ENCODE measurements around the gene GPR39. TPM values are rescaled to one million over a fixed set of nuclear protein-coding genes. Genes with fewer than 3 reads are reported as not detected.
"Not testable (repeated sequence)": the region's sequence is repeated elsewhere in the genome, so short reads cannot be mapped to it uniquely, and the experiment has no call there.

Gene GPR39
- total RNA-seq, 6 experiments from 2014 or later: 2.2 to 3.0 (median 2.5) TPM

DNA sequence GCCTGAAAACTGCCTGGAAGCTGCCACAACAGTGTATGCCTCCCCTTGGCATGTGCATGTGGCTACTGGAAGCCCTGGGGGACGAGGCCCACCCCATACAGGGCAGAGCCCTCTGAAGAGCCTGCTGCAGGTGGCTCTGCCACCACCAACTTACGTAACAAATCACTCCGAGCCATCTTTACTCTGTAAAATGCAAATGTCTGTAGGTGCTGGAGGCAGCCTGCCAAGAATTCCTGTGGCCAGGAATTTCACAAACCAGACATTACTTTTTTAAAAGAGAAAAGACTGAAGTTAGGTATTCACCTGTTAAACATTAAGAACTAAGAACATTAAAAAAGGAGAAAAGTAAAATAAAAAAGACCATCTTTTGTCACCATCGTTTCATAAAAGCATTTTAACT, 106.3 kb downstream of the GPR39 start:
- Mint-ChIP-seq H3K27ac (no peak overlapping the region), H3K9me3 (no peaks in the 10 kb centered on the region; the same call in 1 of the 2 replicates), H3K27me3 (ENCODE audit: insufficient read depth) (peaks cover 4% of the 10 kb centered on the region), H3K4me3 (no peak overlapping the region), H3K36me3 (ENCODE audit: low read depth) (no peaks in the 10 kb centered on the region), H3K4me1 (ENCODE audit: low read depth) (peaks cover 11% of the 10 kb centered on the region)
- no peak for DNase-seq
- TF ChIP-seq, protein P1, sequence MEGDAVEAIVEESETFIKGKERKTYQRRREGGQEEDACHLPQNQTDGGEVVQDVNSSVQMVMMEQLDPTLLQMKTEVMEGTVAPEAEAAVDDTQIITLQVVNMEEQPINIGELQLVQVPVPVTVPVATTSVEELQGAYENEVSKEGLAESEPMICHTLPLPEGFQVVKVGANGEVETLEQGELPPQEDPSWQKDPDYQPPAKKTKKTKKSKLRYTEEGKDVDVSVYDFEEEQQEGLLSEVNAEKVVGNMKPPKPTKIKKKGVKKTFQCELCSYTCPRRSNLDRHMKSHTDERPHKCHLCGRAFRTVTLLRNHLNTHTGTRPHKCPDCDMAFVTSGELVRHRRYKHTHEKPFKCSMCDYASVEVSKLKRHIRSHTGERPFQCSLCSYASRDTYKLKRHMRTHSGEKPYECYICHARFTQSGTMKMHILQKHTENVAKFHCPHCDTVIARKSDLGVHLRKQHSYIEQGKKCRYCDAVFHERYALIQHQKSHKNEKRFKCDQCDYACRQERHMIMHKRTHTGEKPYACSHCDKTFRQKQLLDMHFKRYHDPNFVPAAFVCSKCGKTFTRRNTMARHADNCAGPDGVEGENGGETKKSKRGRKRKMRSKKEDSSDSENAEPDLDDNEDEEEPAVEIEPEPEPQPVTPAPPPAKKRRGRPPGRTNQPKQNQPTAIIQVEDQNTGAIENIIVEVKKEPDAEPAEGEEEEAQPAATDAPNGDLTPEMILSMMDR (IDR thresholded peaks at IDR 0.05): no peak

DNA sequence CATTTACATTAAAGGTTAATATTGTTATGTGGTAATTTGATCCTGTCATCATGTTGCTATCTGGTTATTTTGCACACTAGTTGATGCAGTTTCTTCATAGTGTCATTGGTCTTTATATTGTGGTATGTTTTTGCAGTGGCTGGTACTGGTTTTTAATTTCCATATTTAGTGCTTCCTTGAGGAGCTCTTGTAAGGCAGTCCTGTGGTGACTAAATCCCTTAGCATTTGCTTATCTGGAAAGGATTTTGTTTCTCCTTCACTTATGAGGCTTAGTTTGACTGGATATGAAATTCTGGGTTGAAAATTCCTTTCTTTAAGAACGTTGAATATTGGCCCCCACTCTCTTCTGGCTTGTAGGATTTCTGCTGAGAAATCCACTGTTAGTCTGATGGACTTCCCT, 120.5 kb downstream of the GPR39 start:
- H3K4me1 Mint-ChIP-seq (ENCODE audit: low read depth): peaks cover 13% of the 10 kb centered on the region; the same call in 1 of the 2 replicates
- H3K27me3 Mint-ChIP-seq (ENCODE audit: insufficient read depth); H3K36me3 Mint-ChIP-seq (ENCODE audit: low read depth); DNase-seq: not testable (repeated sequence)
- H3K27ac Mint-ChIP-seq: peak overlapping the region; percentile 7; the same call in 1 of the 2 replicates
- H3K4me3 Mint-ChIP-seq: peak overlapping the region; percentile 1; the same call in 1 of the 2 replicates
- peaks cover 27% of the 10 kb centered on the region for H3K9me3 Mint-ChIP-seq

GRCh38 chr2:132538331-132538855, 121.8 kb downstream of the GPR39 start:
- peaks cover 21% of the 10 kb centered on the region for H3K4me1 Mint-ChIP-seq (ENCODE audit: low read depth)
- no peak overlapping the region for H3K4me3 Mint-ChIP-seq
- DNase-seq: no peak
- no peak overlapping the region for H3K27ac Mint-ChIP-seq
- TF ChIP-seq, protein P1 (IDR thresholded peaks at IDR 0.05): no peak
- H3K36me3 Mint-ChIP-seq (ENCODE audit: low read depth): peaks cover 10% of the 10 kb centered on the region
- peaks cover 29% of the 10 kb centered on the region for H3K9me3 Mint-ChIP-seq
- H3K27me3 Mint-ChIP-seq (ENCODE audit: insufficient read depth): peaks cover 3% of the 10 kb centered on the region; the same call in 1 of the 2 replicates

DNA sequence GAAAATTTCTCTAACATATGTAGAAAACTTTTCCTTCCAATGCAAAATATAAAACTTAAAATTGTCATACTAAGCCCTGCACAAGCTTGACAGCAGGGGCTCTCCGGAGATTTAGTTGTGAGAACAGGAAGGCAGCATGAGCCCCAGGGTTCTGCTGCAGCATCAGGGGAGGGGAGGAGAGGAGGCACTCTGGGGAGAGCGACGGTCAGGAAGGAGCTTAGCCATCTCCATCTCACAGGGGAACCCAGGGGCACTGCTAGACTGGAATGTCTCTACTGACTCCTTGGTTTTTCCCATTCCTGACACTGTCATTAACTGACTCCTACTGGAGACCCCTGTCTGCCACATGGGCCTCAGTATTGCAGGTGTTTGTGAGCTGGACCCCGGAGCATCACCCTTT, 123.6 kb downstream of the GPR39 start:
- Mint-ChIP-seq H3K36me3 (ENCODE audit: low read depth) (peaks cover 13% of the 10 kb centered on the region), H3K27me3 (ENCODE audit: insufficient read depth) (peaks cover 3% of the 10 kb centered on the region; the same call in 1 of the 2 replicates), H3K9me3 (peaks cover 38% of the 10 kb centered on the region), H3K27ac (no peak overlapping the region), H3K4me3 (no peak overlapping the region), H3K4me1 (ENCODE audit: low read depth) (peaks cover 25% of the 10 kb centered on the region)
- TF ChIP-seq, protein P1 (IDR thresholded peaks at IDR 0.05): no peak
- no peak for DNase-seq

- peaks cover 3% of the 10 kb centered on the region; the same call in 1 of the 2 replicates for H3K27me3 Mint-ChIP-seq (ENCODE audit: insufficient read depth)
- DNase-seq: no peak
- no peak overlapping the region for H3K4me3 Mint-ChIP-seq
- H3K9me3 Mint-ChIP-seq: peaks cover 20% of the 10 kb centered on the region
- H3K4me1 Mint-ChIP-seq (ENCODE audit: low read depth): peaks cover 18% of the 10 kb centered on the region
- no peak overlapping the region for H3K27ac Mint-ChIP-seq
- TF ChIP-seq, protein P1 (IDR thresholded peaks at IDR 0.05): no peak
- peaks cover 8% of the 10 kb centered on the region for H3K36me3 Mint-ChIP-seq (ENCODE audit: low read depth)
Observed at GRCh38 chr2:132542953-132543569, 126.5 kb downstream of the GPR39 start.

DNA sequence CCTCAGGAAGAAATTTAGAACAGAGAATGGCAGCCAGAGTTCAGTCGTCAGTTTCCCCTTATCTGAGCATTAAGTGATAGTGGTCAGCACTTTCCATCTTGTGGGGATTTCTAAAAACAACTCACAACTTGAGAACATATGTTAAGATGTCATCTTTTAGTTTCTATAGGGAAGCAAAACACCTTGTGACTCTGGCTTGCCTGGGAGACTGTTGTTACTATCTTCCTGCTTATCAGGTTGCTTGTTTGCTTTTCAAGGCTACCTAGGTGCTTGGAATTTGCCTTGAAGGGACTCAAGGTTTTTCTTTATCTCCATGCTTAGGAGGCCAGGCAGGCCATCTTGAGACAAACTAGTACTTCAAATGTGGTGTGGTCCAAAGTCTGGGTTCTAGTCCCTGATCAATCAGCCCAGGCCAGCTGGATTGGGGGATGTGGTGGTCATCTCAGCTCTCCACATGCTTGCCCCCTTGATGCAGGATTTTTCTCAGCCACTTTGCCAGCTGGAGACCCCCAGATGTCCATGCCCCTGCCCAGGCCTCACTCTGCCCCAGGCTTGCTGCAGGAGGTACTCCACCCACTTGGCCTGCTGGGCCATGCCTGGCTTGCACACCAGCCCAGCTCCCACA, 127.5 kb downstream of the GPR39 start:
- Mint-ChIP-seq H3K4me1 (ENCODE audit: low read depth) (peaks cover 18% of the 10 kb centered on the region), H3K27me3 (ENCODE audit: insufficient read depth) (peaks cover 3% of the 10 kb centered on the region; the same call in 1 of the 2 replicates), H3K4me3 (no peak overlapping the region), H3K36me3 (ENCODE audit: low read depth) (peaks cover 8% of the 10 kb centered on the region), H3K27ac (no peak overlapping the region), H3K9me3 (peaks cover 20% of the 10 kb centered on the region)
- DNase-seq: no peak
- TF ChIP-seq, protein P1 (IDR thresholded peaks at IDR 0.05): no peak

Data from HFFc6 (cell line).